ENCODE data around the gene FBLN1. TPM values are rescaled to one million over a fixed set of nuclear protein-coding genes. Genes with fewer than 3 reads are reported as not detected.

The FBLN1 gene
- polyA plus RNA-seq, 3 donors, result 0.03 to 0.17 TPM; not detected in 1

- TF ChIP-seq CTCF (IDR thresholded peaks at IDR 0.05), result no peak
- H3K27me3 ChIP-seq (ENCODE audit: control insufficient read depth in 2 of 2, insufficient read depth in 2 of 2, low read length in 2 of 2), result peaks cover 0 to 12% of the 10 kb centered on the region in 2 donors
- H3K36me3 ChIP-seq (replicated peaks in 1 of 2; ENCODE audit: control insufficient read depth in 1 of 2, insufficient read depth in 2 of 2, low read length in 2 of 2), result no peaks in the 10 kb centered on the region
- no peak for DNase-seq
- 87% methylated on average over 15 of the region's 16 CpGs for WGBS (ENCODE audit: insufficient coverage)
- no peak overlapping the region for H3K9ac ChIP-seq (ENCODE audit: insufficient read depth, low read length, poor library complexity, severe bottlenecking)
- H2AFZ ChIP-seq (ENCODE audit: insufficient read depth, low read depth, low read length, poor library complexity, severe bottlenecking), result peak overlapping the region; percentile 46
- no peaks in the 10 kb centered on the region for H3K9me3 ChIP-seq (replicated peaks in 1 of 2; ENCODE audit: control insufficient read depth in 1 of 2, insufficient read depth in 1 of 2, low read length in 2 of 2)
- H3K4me2 ChIP-seq (replicated peaks; ENCODE audit: extremely low read depth, low read length, poor library complexity, severe bottlenecking), result no peak overlapping the region
- no peaks in the 10 kb centered on the region for H4K20me1 ChIP-seq (ENCODE audit: insufficient read depth, low read length)
- H3K27ac Mint-ChIP-seq, result peak overlapping the region in 1 of 7 donors; percentile 59
- H3K27ac ChIP-seq (ENCODE audit: low read depth in 1 of 2, low read length in 2 of 2), result no peak overlapping the region
- peaks cover 27 to 30% of the 10 kb centered on the region in 2 donors for H3K4me1 ChIP-seq (ENCODE audit: control insufficient read depth in 1 of 2, insufficient read depth in 2 of 2, low read length in 2 of 2)
- H3K4me3 Mint-ChIP-seq, result no peak overlapping the region
- H3K4me1 Mint-ChIP-seq, result peaks cover 38% of the 10 kb centered on the region
- no peaks in the 10 kb centered on the region for H3K79me2 ChIP-seq (ENCODE audit: insufficient read depth, low read length)
- no peaks in the 10 kb centered on the region for H3K9me3 Mint-ChIP-seq
- no peak overlapping the region for H3K4me3 ChIP-seq (replicated peaks in 1 of 3; ENCODE audit: low read depth in 2 of 3, low read length in 3 of 3)
- intact Hi-C loops (cut with micrococcal nuclease), result loop anchor here (5.0 to 10.0 kb wide), 2 partner anchors 533 to 536 kb away; no protein-coding TSS in a partner anchor
- peaks cover 5 to 19% (median 17%) of the 10 kb centered on the region in 3 donors for H3K27me3 Mint-ChIP-seq (ENCODE audit: low read depth in 3 of 3)
- H3K36me3 Mint-ChIP-seq, result no peaks in the 10 kb centered on the region
Observed at GRCh38 chr22:45581549-45582080, 78.9 kb downstream of the FBLN1 start.

DNA sequence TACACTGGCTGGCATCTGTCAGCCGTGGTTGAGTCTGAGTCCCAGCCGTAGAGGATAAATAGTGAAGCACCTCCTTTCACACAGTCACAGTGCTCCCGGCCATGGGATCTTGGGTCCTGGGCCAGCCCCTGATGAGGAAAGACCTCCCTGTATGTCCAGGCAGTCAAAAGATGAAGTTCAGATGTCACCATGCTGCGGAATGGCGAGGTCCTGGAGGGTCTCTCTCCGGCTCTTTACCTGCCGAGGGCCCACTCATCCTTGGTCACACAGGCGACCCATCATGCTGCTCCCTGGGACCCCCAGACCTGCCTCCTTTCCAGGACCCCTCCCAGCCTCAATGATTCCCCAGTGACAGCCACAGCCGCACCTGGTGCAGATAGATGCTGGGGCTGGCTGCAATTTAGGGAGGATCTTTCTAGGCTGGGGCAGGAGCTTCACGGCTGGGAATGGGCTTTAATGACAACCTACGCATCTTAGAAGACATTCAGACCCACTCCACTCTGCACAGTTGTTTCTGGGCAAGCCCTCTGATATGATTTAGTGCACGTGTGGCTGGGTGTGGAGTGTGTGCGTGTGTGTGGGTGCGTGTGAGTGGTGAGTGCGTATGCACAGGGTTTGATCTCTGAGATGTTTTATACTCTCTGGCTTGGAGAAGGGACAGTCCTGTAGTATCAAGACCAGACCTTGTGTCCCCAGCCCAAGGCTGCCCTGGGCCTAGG, 79.7 kb downstream of the FBLN1 start:
- no peaks in the 10 kb centered on the region for H4K20me1 ChIP-seq (ENCODE audit: insufficient read depth, low read length)
- H3K4me3 Mint-ChIP-seq, result peak overlapping the region in 1 of 2 donors; percentile 53
- H3K9ac ChIP-seq (ENCODE audit: insufficient read depth, low read length, poor library complexity, severe bottlenecking), result no peak overlapping the region
- H3K79me2 ChIP-seq (ENCODE audit: insufficient read depth, low read length), result no peaks in the 10 kb centered on the region
- no peak overlapping the region for H3K4me2 ChIP-seq (replicated peaks; ENCODE audit: extremely low read depth, low read length, poor library complexity, severe bottlenecking)
- peaks cover 3 to 15% (median 12%) of the 10 kb centered on the region in 3 donors for H3K27me3 Mint-ChIP-seq (ENCODE audit: low read depth in 3 of 3)
- DNase-seq, result no peak
- no peaks in the 10 kb centered on the region for H3K9me3 Mint-ChIP-seq
- intact Hi-C loops (cut with micrococcal nuclease), result loop anchor here (5.0 to 10.0 kb wide), 2 partner anchors 532 to 535 kb away; no protein-coding TSS in a partner anchor
- TF ChIP-seq CTCF (IDR thresholded peaks at IDR 0.05), result no peak
- no peak overlapping the region for H3K27ac ChIP-seq (ENCODE audit: low read depth in 1 of 2, low read length in 2 of 2)
- H3K27ac Mint-ChIP-seq, result peak overlapping the region in 1 of 7 donors; percentile 2
- peaks cover 38% of the 10 kb centered on the region for H3K4me1 Mint-ChIP-seq
- 75% methylated on average over 10 of the region's 15 CpGs for WGBS (ENCODE audit: insufficient coverage)
- no peaks in the 10 kb centered on the region for H3K9me3 ChIP-seq (replicated peaks in 1 of 2; ENCODE audit: control insufficient read depth in 1 of 2, insufficient read depth in 1 of 2, low read length in 2 of 2)
- H3K36me3 ChIP-seq (replicated peaks in 1 of 2; ENCODE audit: control insufficient read depth in 1 of 2, insufficient read depth in 2 of 2, low read length in 2 of 2), result no peaks in the 10 kb centered on the region
- H3K4me3 ChIP-seq (replicated peaks in 1 of 3; ENCODE audit: low read depth in 2 of 3, low read length in 3 of 3), result no peak overlapping the region
- peaks cover 27 to 30% of the 10 kb centered on the region in 2 donors for H3K4me1 ChIP-seq (ENCODE audit: control insufficient read depth in 1 of 2, insufficient read depth in 2 of 2, low read length in 2 of 2)
- H2AFZ ChIP-seq (ENCODE audit: insufficient read depth, low read depth, low read length, poor library complexity, severe bottlenecking), result no peak overlapping the region
- peaks cover 0 to 8% of the 10 kb centered on the region in 2 donors for H3K27me3 ChIP-seq (ENCODE audit: control insufficient read depth in 2 of 2, insufficient read depth in 2 of 2, low read length in 2 of 2)
- H3K36me3 Mint-ChIP-seq, result no peaks in the 10 kb centered on the region

Data from CD14-positive monocyte (primary cell).